GM12891 (cell line): ENCODE results near the gene MAP1B.

Experiments used
- POLR2A ChIP-seq: IDR thresholded peaks from 2 replicates; pipeline ENCODE4 v1.6.1; 2011; ENCODE audit warnings: low read depth, low read length, control low read depth
- POLR2AphosphoS5 ChIP-seq: IDR thresholded peaks from 2 replicates; pipeline ENCODE4 v1.6.1; 2011; ENCODE audit warnings: low read depth, low read length, control low read depth
- SPI1 ChIP-seq: IDR thresholded peaks from 2 replicates; pipeline ENCODE4 v1.6.1; 2011; ENCODE audit warnings: low read depth, low read length, control low read depth

- TF ChIP-seq SPI1, result no peak
- no peak for TF ChIP-seq POLR2AphosphoS5
- no peak for TF ChIP-seq POLR2A
These were observed 26.1 kb downstream of the MAP1B start for GRCh38 chr5:72133212-72133990.
